SK-N-SH treated with all-trans-retinoic acid at 6 μM for 48 hours (cell line): ENCODE results near the gene DDX52.

ENCODE experiments used
- ATAC-seq: fragments of 200-7000 bp; cut with Tn5 transposase; 3 replicates; pipeline ENCODE4 v1.9.1; 2020; ENCODE audit warnings: mild to moderate bottlenecking, moderate library complexity
- ARNTL ChIP-seq: fragments of 450-650 bp; formaldehyde crosslinking; IDR thresholded peaks from 2 replicates; pipeline ENCODE4 v1.5.0; 2020; ENCODE audit warnings: low read depth, mild to moderate bottlenecking, moderate library complexity, borderline replicate concordance
- BACH2 ChIP-seq: fragments of 250-450 bp; sonication (Bioruptor Pico); IDR thresholded peaks from 2 replicates; pipeline ENCODE4 v1.9.0; 2021; ENCODE audit warnings: mild to moderate bottlenecking, borderline replicate concordance
- CREB5 ChIP-seq: fragments of 250-450 bp; sonication (Bioruptor Pico); IDR thresholded peaks from 2 replicates; pipeline ENCODE4 v1.5.1; 2020; ENCODE audit warnings: low read depth, mild to moderate bottlenecking, moderate library complexity
- CSDC2 ChIP-seq: fragments of 250-450 bp; sonication (Bioruptor Pico); IDR thresholded peaks from 2 replicates; pipeline ENCODE4 v1.5.0; 2020; ENCODE audit warnings: mild to moderate bottlenecking, moderate library complexity
- CSRNP3 ChIP-seq: fragments of 250-450 bp; sonication (Bioruptor Pico); IDR thresholded peaks from 2 replicates; pipeline ENCODE4 v1.5.1; 2021; ENCODE audit warnings: mild to moderate bottlenecking, moderate library complexity
- ESRRG ChIP-seq: fragments of 250-450 bp; sonication (Bioruptor Pico); IDR thresholded peaks from 2 replicates; pipeline ENCODE4 v1.6.1; 2021; ENCODE audit warnings: mild to moderate bottlenecking
- GLIS3 ChIP-seq: fragments of 250-450 bp; sonication (Bioruptor Pico); IDR thresholded peaks from 2 replicates; pipeline ENCODE4 v1.5.0; 2020; ENCODE audit warnings: mild to moderate bottlenecking, moderate library complexity
- OSR1 ChIP-seq: fragments of 250-450 bp; sonication (Bioruptor Pico); IDR thresholded peaks from 2 replicates; pipeline ENCODE4 v1.8.0; 2022; ENCODE audit warnings: moderate library complexity, mild to moderate bottlenecking, inconsistent platforms
- PPARA ChIP-seq: fragments of 250-450 bp; sonication (Bioruptor Pico); IDR thresholded peaks from 2 replicates; pipeline ENCODE4 v1.5.0; 2020; ENCODE audit warnings: mild to moderate bottlenecking, borderline replicate concordance
- RARB ChIP-seq: fragments of 250-450 bp; sonication (Bioruptor Pico); IDR thresholded peaks from 2 replicates; pipeline ENCODE4 v1.8.0; 2021; ENCODE audit warnings: mild to moderate bottlenecking, moderate library complexity
- SNAI2 ChIP-seq: fragments of 250-450 bp; sonication (Bioruptor Pico); IDR thresholded peaks from 2 replicates; pipeline ENCODE4 v1.5.0; 2020; ENCODE audit warnings: mild to moderate bottlenecking, moderate library complexity
- TCF4 ChIP-seq: fragments of 250-450 bp; sonication (Bioruptor Pico); IDR thresholded peaks from 2 replicates; pipeline ENCODE4 v1.8.0; 2021; ENCODE audit warnings: mild to moderate bottlenecking, moderate library complexity, borderline replicate concordance
- TOX ChIP-seq: fragments of 250-450 bp; sonication (Bioruptor Pico); IDR thresholded peaks from 2 replicates; pipeline ENCODE4 v1.8.0; 2021; ENCODE audit warnings: mild to moderate bottlenecking, moderate library complexity, borderline replicate concordance
- ZC3H10 ChIP-seq: fragments of 250-450 bp; sonication (Bioruptor Pico); IDR thresholded peaks from 2 replicates; pipeline ENCODE4 v1.5.1; 2021; ENCODE audit warnings: mild to moderate bottlenecking, moderate library complexity
- ZFP3 ChIP-seq: fragments of 250-450 bp; sonication (Bioruptor Pico); IDR thresholded peaks from 2 replicates; pipeline ENCODE4 v1.5.0; 2020; ENCODE audit warnings: mild to moderate bottlenecking, moderate library complexity
- ZFP30 ChIP-seq: fragments of 450-650 bp; formaldehyde crosslinking; IDR thresholded peaks from 2 replicates; pipeline ENCODE4 v1.5.0; 2022; ENCODE audit warnings: mild to moderate bottlenecking, moderate library complexity
- ZNF565 ChIP-seq: fragments of 450-650 bp; formaldehyde crosslinking; conservative IDR thresholded peaks from 2 replicates; pipeline ENCODE4 v1.5.0; 2020; ENCODE audit warnings: low read depth, mild to moderate bottlenecking, moderate library complexity
- ZNF8 ChIP-seq: fragments of 450-650 bp; formaldehyde crosslinking; IDR thresholded peaks from 2 replicates; pipeline ENCODE4 v1.5.0; 2020; ENCODE audit warnings: mild to moderate bottlenecking, moderate library complexity
- TF ChIP-seq, protein P1 (sequence below): fragments of 250-450 bp; sonication (Bioruptor Pico); IDR thresholded peaks from 2 replicates; pipeline ENCODE4 v1.5.0; 2020; ENCODE audit warnings: mild to moderate bottlenecking, moderate library complexity
- TF ChIP-seq, protein P2 (sequence below): fragments of 250-450 bp; sonication (Bioruptor Pico); IDR thresholded peaks from 2 replicates; pipeline ENCODE4 v1.8.0; 2020; ENCODE audit warnings: mild to moderate bottlenecking, moderate library complexity, borderline replicate concordance

DDX52 gene

DNA sequence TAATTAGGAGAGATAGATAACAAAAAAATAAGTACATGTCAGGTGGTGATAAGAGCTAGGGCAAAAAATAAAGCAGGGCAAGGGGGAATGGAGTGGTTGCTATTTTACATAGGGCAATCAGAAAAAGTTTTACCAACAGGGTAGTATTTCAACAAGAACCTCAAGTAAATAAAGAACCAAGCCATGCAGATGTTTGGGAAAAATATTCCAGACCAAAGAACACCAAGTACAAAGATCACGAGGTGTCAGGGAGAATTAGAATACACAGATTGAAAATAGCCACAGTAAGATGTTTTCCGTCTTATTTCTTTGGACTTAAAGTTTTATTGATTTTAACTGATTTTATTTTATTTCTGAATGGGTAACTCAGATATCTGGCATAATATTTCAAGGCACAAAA, 45.1 kb downstream of the DDX52 start (continued):
- TF ChIP-seq, protein P1, sequence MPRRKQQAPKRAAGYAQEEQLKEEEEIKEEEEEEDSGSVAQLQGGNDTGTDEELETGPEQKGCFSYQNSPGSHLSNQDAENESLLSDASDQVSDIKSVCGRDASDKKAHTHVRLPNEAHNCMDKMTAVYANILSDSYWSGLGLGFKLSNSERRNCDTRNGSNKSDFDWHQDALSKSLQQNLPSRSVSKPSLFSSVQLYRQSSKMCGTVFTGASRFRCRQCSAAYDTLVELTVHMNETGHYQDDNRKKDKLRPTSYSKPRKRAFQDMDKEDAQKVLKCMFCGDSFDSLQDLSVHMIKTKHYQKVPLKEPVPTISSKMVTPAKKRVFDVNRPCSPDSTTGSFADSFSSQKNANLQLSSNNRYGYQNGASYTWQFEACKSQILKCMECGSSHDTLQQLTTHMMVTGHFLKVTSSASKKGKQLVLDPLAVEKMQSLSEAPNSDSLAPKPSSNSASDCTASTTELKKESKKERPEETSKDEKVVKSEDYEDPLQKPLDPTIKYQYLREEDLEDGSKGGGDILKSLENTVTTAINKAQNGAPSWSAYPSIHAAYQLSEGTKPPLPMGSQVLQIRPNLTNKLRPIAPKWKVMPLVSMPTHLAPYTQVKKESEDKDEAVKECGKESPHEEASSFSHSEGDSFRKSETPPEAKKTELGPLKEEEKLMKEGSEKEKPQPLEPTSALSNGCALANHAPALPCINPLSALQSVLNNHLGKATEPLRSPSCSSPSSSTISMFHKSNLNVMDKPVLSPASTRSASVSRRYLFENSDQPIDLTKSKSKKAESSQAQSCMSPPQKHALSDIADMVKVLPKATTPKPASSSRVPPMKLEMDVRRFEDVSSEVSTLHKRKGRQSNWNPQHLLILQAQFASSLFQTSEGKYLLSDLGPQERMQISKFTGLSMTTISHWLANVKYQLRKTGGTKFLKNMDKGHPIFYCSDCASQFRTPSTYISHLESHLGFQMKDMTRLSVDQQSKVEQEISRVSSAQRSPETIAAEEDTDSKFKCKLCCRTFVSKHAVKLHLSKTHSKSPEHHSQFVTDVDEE (CRISPR knock-in tag): no peak
- TF ChIP-seq ZFP30 (CRISPR knock-in tag): no peak
- TF ChIP-seq, all 23 proteins: peak for 0

GRCh38 chr17:37592291-37592690, 51.0 kb downstream of the DDX52 start:
- no peak for ATAC-seq
- TF ChIP-seq ZNF8 (no peak), PPARA (CRISPR knock-in tag) (no peak), CREB5 (no peak), TCF4 (CRISPR knock-in tag) (no peak), CSRNP3 (CRISPR knock-in tag) (no peak), ZC3H10 (CRISPR knock-in tag) (no peak), ZFP3 (CRISPR knock-in tag) (no peak), ARNTL (CRISPR knock-in tag) (no peak), RARB (CRISPR knock-in tag) (no peak), OSR1 (CRISPR knock-in tag) (no peak), ZNF565 (CRISPR knock-in tag) (no peak), SNAI2 (CRISPR knock-in tag) (no peak), ESRRG (CRISPR knock-in tag) (no peak), GLIS3 (CRISPR knock-in tag) (no peak), ZFP30 (CRISPR knock-in tag) (no peak)
- TF ChIP-seq, protein P1 (CRISPR knock-in tag): no peak
- TF ChIP-seq, protein P2, sequence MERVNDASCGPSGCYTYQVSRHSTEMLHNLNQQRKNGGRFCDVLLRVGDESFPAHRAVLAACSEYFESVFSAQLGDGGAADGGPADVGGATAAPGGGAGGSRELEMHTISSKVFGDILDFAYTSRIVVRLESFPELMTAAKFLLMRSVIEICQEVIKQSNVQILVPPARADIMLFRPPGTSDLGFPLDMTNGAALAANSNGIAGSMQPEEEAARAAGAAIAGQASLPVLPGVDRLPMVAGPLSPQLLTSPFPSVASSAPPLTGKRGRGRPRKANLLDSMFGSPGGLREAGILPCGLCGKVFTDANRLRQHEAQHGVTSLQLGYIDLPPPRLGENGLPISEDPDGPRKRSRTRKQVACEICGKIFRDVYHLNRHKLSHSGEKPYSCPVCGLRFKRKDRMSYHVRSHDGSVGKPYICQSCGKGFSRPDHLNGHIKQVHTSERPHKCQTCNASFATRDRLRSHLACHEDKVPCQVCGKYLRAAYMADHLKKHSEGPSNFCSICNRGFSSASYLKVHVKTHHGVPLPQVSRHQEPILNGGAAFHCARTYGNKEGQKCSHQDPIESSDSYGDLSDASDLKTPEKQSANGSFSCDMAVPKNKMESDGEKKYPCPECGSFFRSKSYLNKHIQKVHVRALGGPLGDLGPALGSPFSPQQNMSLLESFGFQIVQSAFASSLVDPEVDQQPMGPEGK (CRISPR knock-in tag): no peak

- TF ChIP-seq ESRRG (CRISPR knock-in tag) (no peak), TCF4 (CRISPR knock-in tag) (no peak), CSDC2 (no peak), ZFP30 (CRISPR knock-in tag) (no peak), SNAI2 (CRISPR knock-in tag) (no peak), ZNF8 (no peak), ZFP3 (CRISPR knock-in tag) (no peak), OSR1 (CRISPR knock-in tag) (no peak), ARNTL (CRISPR knock-in tag) (no peak), GLIS3 (CRISPR knock-in tag) (no peak), TOX (CRISPR knock-in tag) (no peak), BACH2 (CRISPR knock-in tag) (no peak)
- TF ChIP-seq, protein P2 (CRISPR knock-in tag): no peak
- TF ChIP-seq, protein P1 (CRISPR knock-in tag): no peak
- no peak for ATAC-seq
Observed at GRCh38 chr17:37585066-37585465, 58.2 kb downstream of the DDX52 start.
